ENCODE measurements around the gene PDPR.

DNA sequence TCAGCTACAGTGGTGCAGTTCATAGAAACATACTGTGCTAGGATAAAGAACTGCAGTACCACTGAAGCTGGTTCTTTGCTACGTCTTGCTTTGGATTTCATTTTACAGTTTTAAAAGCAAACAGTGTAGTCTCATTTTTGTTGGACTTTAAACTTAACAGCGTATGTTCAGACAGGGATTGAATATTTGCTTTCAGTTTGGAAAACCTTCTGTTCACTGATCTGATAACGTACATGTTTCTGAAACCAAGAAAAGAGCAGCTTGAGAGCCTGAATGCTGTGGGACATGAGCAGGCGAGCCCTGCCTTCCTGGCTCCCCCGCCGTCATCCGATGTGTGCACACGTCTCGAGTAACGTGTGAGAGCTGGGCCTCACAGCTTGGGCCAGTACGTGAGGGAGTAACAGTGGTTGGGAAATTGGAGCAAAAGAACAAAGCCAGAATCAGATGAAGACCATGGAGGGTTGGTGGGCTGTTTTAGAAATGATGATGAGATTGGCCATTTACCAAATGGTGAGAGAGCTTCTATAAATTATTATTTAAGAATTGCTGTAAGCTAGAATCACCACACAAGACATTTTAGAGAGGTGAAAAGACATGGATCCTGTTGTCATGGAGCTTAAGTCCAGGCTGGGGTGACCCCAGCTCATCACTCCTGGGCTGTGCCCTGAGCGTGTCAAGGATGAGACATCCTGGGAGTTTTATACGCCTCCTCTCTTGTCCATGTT is 38.6 kb downstream of the PDPR start:
- TF ChIP-seq, protein P1, sequence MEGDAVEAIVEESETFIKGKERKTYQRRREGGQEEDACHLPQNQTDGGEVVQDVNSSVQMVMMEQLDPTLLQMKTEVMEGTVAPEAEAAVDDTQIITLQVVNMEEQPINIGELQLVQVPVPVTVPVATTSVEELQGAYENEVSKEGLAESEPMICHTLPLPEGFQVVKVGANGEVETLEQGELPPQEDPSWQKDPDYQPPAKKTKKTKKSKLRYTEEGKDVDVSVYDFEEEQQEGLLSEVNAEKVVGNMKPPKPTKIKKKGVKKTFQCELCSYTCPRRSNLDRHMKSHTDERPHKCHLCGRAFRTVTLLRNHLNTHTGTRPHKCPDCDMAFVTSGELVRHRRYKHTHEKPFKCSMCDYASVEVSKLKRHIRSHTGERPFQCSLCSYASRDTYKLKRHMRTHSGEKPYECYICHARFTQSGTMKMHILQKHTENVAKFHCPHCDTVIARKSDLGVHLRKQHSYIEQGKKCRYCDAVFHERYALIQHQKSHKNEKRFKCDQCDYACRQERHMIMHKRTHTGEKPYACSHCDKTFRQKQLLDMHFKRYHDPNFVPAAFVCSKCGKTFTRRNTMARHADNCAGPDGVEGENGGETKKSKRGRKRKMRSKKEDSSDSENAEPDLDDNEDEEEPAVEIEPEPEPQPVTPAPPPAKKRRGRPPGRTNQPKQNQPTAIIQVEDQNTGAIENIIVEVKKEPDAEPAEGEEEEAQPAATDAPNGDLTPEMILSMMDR (IDR thresholded peaks at IDR 0.05; ENCODE audit: low read depth, low read length), result no peak
- TF ChIP-seq MYC (IDR thresholded peaks at IDR 0.05; ENCODE audit: low read depth, low read length) (no peak), MAX (IDR thresholded peaks at IDR 0.05; ENCODE audit: low read depth, low read length) (no peak), POLR2A (IDR thresholded peaks at IDR 0.05; ENCODE audit: extremely low read depth, insufficient read length) (no peak)

Data from NB4 (cell line).